GM15510 (cell line): ENCODE results near the gene PPP1R3A.

Source experiments
- POLR2A ChIP-seq: IDR thresholded peaks from 3 replicates; pipeline ENCODE4 v1.6.1; 2011; ENCODE audit warnings: borderline replicate concordance; ENCODE audit not compliant: insufficient read length; ENCODE audit errors: extremely low read depth

PPP1R3A gene

GRCh38 chr7:113832196-113832745 lies 86.5 kb downstream of the PPP1R3A start:
- no peak for TF ChIP-seq POLR2A

DNA sequence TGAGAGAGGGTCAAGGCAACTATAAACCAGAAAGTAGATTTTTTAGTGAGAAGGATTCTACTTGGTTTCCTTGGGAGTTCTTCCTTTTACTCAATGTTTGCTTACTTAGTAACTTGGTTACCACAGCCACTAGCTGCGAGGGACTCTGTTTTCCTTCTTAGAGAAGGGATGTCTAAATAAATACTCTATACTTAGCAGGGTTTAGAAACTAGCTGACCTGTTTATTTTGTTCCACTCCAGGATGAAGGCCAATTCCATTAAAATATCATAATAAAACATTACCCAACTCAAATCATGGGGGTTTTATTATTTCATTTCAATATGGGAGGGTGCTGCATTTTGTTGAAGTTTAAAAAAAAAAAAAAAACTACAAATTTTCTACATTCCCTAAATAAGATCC lies 87.3 kb downstream of the PPP1R3A start:
- TF ChIP-seq POLR2A, result no peak

DNA sequence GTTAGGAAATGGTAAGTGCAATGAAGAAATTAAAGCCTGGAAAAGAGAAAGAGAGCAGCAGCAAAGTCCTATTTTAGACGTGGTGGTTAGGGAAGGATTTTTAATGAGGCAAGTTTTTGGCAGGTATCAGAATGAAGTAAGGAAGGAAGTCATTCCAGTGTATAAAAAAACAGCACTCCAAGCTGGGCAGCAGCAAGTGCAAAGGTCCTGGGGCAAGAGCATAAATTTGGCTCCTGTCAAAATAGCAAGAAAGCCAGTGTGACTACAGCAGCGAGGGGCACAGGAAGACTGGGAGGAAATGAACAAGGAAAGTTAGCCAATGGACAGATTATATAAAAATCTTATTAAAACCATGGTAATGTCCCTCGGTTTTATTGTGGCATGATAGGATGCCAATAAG lies 90.2 kb downstream of the PPP1R3A start:
- no peak for TF ChIP-seq POLR2A
